Measurements from ENCODE around the gene PTPN12. TPM values are rescaled to one million over a fixed set of nuclear protein-coding genes. Genes with fewer than 3 reads are reported as not detected.

The PTPN12 gene
- total RNA-seq, 1 experiment from 2014 or later = 82.1 TPM

GRCh38 chr7:77550586-77550985, 13.5 kb downstream of the PTPN12 start:
- no peaks in the 10 kb centered on the region; the same call in 1 of the 2 replicates for H3K36me3 ChIP-seq (ENCODE audit: control insufficient read depth, insufficient read depth, low read length)
- H3K4me3 ChIP-seq (ENCODE audit: low read depth in 2 of 2, low read length in 2 of 2) = no peak overlapping the region
- intact Hi-C loops (cut with micrococcal nuclease; ENCODE audit: unreplicated experiment) (no loop called here), in situ Hi-C loops (cut with HindIII; ENCODE audit: low pct_unique_long_range_greater_than_20kb, low sequenced_read_pairs) (no loop called here)
- H3K27ac ChIP-seq (ENCODE audit: low read length) = no peak overlapping the region
- peaks cover 12% of the 10 kb centered on the region; the same call in 1 of the 2 replicates for H3K4me1 ChIP-seq (ENCODE audit: control insufficient read depth, insufficient read depth, low read length)
- no peak for TF ChIP-seq REST (IDR thresholded peaks at IDR 0.05; ENCODE audit: insufficient read depth in 1 of 2, low read depth in 2 of 2, low read length in 1 of 2)
- no peak for TF ChIP-seq SIN3A (IDR thresholded peaks at IDR 0.05; ENCODE audit: borderline replicate concordance, insufficient read depth, low read depth, low read length)
- TF ChIP-seq, protein P1, sequence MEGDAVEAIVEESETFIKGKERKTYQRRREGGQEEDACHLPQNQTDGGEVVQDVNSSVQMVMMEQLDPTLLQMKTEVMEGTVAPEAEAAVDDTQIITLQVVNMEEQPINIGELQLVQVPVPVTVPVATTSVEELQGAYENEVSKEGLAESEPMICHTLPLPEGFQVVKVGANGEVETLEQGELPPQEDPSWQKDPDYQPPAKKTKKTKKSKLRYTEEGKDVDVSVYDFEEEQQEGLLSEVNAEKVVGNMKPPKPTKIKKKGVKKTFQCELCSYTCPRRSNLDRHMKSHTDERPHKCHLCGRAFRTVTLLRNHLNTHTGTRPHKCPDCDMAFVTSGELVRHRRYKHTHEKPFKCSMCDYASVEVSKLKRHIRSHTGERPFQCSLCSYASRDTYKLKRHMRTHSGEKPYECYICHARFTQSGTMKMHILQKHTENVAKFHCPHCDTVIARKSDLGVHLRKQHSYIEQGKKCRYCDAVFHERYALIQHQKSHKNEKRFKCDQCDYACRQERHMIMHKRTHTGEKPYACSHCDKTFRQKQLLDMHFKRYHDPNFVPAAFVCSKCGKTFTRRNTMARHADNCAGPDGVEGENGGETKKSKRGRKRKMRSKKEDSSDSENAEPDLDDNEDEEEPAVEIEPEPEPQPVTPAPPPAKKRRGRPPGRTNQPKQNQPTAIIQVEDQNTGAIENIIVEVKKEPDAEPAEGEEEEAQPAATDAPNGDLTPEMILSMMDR (IDR thresholded peaks at IDR 0.05) = no peak
- TF ChIP-seq POLR2AphosphoS5 (IDR thresholded peaks at IDR 0.05; ENCODE audit: low read depth, low read length) = no peak
- TF ChIP-seq TCF7L2 (IDR thresholded peaks at IDR 0.05; ENCODE audit: low read depth, low read length) = no peak
- ChIA-PET POLR2A (no interaction called here), CTCF (no interaction called here)
- BruUV-seq (replicated peaks) = no TSS peak
- H3K9me3 ChIP-seq (ENCODE audit: control insufficient read depth, insufficient read depth, low read depth, low read length) = no peaks in the 10 kb centered on the region
- ATAC-seq = no peak
- DNase-seq (ENCODE audit: low read depth, low spot score) = no peak
- no peaks in the 10 kb centered on the region for H3K27me3 ChIP-seq (ENCODE audit: control insufficient read depth, insufficient read depth, low read length)

GRCh38 chr7:77553123-77553522, 16.0 kb downstream of the PTPN12 start:
- in situ Hi-C loops (cut with HindIII; ENCODE audit: low pct_unique_long_range_greater_than_20kb, low sequenced_read_pairs) = no loop called here
- H3K4me3 ChIP-seq (ENCODE audit: low read depth in 2 of 2, low read length in 2 of 2) = no peak overlapping the region
- peaks cover 15% of the 10 kb centered on the region for H3K4me1 ChIP-seq (ENCODE audit: control insufficient read depth, insufficient read depth, low read length)
- ChIA-PET POLR2A (no interaction called here), CTCF (no interaction called here)
- no peak overlapping the region for H3K27ac ChIP-seq (ENCODE audit: low read length)
- ATAC-seq (no peak), DNase-seq (ENCODE audit: low read depth, low spot score) (no peak)
- H3K36me3 ChIP-seq (ENCODE audit: control insufficient read depth, insufficient read depth, low read length) = no peaks in the 10 kb centered on the region
- TF ChIP-seq TCF7L2 (IDR thresholded peaks at IDR 0.05; ENCODE audit: low read depth, low read length) (no peak), SIN3A (IDR thresholded peaks at IDR 0.05; ENCODE audit: borderline replicate concordance, insufficient read depth, low read depth, low read length) (no peak), REST (IDR thresholded peaks at IDR 0.05; ENCODE audit: insufficient read depth in 1 of 2, low read depth in 2 of 2, low read length in 1 of 2) (no peak), POLR2AphosphoS5 (IDR thresholded peaks at IDR 0.05; ENCODE audit: low read depth, low read length) (no peak)
- TF ChIP-seq, protein P1 (IDR thresholded peaks at IDR 0.05) = no peak
- BruUV-seq (replicated peaks) = no TSS peak
- intact Hi-C loops (cut with micrococcal nuclease; ENCODE audit: unreplicated experiment) = no loop called here
- H3K27me3 ChIP-seq (ENCODE audit: control insufficient read depth, insufficient read depth, low read length) = no peaks in the 10 kb centered on the region
- no peaks in the 10 kb centered on the region for H3K9me3 ChIP-seq (ENCODE audit: control insufficient read depth, insufficient read depth, low read depth, low read length)

All from Panc1 (cell line).